HuH-7 (cell line): ENCODE measurements around the gene TCF19.

Experiments
- DNase-seq: peaks from one replicate; pipeline ENCODE4 v3.0.0; 2011; ENCODE audit warnings: low spot score

Gene TCF19

GRCh38 chr6:31128093-31128676, 30.2 kb upstream of the TCF19 start:
- DNase-seq = peak; percentile 60

- no peak for DNase-seq
These were observed 29.3 kb upstream of the TCF19 start for GRCh38 chr6:31129130-31129529.

- DNase-seq = no peak
These were observed 27.6 kb upstream of the TCF19 start for GRCh38 chr6:31130751-31131150.

DNA sequence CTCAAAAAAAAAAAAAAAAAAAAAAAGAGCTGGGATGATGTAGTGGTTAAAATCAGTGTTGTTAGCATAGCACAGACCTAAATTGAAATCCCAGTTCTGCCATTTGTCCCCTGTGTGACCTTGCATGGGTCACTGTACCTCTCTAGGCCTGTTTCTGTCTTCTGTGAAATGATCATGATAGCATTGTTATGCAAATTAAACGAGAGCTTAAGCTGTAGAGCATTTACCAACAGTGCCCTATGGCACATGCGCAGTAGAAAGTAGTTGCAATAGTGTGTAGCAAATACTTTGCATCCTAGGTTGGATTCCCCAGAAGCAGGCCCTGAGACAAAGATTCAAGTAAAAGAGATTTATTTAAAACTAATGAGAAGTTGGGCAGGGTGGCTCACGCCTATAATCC, 26.8 kb upstream of the TCF19 start:
- DNase-seq = no peak

DNA sequence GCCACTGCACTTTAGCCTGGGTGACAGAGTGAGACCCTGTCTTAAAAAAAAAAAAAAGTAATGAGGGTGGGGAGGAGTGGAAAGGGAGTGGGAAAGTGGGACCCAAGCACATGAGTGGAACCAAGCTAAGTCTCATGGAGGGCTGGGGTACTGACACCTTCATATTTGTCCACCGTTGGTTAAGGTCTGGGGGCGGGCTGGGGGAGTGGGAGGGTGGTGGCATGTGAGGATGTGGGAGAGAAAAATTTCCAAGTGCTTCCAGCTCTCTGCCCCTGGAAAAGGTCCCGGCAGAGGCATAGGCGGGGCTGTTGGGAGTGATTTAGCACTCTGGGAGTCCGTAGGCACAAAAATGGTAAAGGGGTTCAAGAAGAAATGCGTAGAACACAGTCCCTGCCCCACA, 25.6 kb upstream of the TCF19 start:
- DNase-seq = no peak

GRCh38 chr6:31135710-31136109, 22.7 kb upstream of the TCF19 start:
- no peak for DNase-seq

DNA sequence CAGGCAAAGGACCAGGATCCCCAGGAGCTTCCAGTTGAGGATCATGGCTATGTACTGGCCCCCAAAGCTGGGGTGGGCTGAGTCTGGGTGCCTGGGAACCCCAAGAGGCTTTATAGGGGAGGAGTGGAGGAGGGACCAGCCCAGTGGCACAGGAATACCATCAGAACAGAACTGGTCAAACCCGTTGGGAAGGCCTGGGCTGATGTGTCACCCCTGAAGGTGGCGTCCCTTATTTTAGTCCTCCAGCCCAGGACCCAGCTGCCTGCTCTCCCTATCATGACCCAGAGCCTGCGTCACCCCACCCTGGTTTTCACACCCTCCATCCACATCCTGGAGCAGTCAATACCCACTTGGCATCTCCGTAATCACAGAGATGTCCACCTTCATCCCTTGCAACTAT, 19.4 kb upstream of the TCF19 start, which contains the start of gene PSORS1C2:
Gene PSORS1C2, minus strand, starts transcription at position 85 of the 400 bp plus-strand sequence. Its CDS starts 40 bp downstream, at position 45.
- DNase-seq = no peak

GRCh38 chr6:31139599-31139998, 18.8 kb upstream of the TCF19 start:
- no peak for DNase-seq

DNA sequence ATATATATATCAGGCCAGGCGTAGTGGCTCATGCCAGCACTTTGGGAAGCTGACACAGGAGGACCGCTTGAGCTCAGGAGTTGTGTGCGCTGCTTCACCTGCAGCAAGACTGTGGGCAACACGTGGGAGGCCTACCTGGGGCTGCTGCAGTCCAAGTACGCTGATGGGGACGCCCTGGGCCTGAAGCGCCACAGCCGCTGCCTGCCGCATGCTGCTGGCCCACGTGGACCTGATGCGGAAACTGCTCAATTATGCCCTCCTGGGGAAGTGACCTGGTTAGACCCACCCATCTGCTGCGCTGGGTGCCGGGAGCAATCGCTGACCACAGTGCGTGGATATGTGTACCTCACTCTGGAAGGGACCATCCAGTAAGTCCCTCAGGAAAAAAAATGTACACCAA, 17.7 kb upstream of the TCF19 start:
- no peak for DNase-seq

DNA sequence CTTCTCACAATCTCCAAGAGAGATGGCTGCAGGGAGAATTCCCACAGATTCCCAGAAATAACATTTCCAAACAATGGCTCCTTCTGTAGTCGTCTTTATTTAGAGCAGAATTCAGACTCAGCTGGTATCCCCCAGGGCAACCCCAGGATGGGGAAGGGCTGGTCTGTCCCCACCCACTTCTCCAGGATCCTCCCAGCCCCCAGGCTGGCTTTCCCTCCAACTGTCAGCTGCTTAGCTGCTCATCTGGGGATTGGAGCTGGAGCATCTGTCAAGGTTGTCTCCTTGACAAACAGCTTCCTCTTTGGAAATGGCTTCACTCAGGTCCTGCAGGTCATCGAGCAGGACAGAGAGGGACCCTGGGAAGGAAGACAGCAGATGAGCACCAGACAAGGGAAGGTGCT, 16.0 kb upstream of the TCF19 start:
- no peak for DNase-seq

- no peak for DNase-seq
These were observed 15.2 kb upstream of the TCF19 start for GRCh38 chr6:31143148-31143547.

GRCh38 chr6:31144296-31144969, 14.0 kb upstream of the TCF19 start:
- no peak for DNase-seq

DNA sequence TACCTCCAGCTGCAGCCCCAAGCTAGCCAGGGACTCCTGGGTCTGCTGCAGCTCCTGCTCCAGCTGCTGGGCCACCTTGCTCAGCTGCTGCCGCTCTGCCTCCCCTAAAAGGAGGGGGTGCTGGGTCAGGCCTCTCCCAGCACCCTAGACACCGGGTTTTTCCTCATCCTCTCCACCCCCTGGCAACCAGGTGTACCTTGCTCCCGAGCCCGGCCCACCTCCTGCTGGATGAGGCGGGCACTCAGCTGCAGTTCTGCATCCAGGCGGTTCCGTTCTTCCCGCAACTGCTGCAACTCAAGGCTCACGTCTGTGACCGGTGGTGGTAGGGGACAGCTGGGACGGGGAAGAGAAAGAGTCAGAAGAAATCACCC, 13.4 kb upstream of the TCF19 start:
- DNase-seq = no peak

DNA sequence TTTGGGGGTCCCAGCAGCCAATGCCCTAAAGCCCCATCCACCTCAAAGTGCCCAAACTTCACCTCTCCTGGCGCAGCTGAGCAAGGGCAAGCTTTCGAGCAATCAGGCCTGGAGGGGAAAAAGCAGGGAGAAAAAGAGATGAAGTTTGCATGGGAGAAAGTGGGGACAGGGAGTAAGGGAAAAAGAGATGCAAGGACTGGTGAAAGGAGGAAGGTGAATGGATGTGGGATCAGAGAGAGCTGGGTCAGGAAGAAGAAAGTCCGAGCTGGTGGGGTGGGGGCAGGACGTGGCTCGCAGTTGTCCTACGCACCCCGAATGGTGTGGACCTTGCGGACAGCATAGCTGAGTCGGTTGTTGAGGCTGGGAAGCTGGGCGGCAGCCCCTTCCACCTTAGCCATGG, 13.0 kb upstream of the TCF19 start:
- DNase-seq = no peak

GRCh38 chr6:31149827-31150447, 8.5 kb upstream of the TCF19 start:
- DNase-seq = no peak

GRCh38 chr6:31152781-31153180, 5.6 kb upstream of the TCF19 start:
- no peak for DNase-seq

GRCh38 chr6:31154436-31154835, 4.0 kb upstream of the TCF19 start:
- no peak for DNase-seq

DNA sequence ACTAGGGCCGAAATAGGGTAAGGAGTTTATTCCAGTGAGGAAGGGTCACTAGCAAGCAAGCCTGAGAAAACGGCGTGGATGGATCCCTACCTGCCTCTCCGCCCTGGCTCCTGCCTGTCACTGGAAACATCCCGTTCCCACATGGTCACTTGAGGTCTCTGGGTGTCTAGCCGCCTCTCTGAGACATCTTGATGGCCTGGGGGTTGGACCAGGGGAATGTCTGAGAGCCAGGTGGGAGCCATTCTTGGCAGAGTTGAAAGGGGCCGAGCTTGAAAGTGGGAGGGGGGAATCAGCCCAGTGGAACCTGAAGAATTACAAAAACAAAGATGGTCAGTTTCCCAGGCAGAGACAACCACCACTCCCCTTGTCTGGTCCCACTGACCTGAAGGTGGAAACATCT, 1.7 kb upstream of the TCF19 start:
- DNase-seq = no peak

DNA sequence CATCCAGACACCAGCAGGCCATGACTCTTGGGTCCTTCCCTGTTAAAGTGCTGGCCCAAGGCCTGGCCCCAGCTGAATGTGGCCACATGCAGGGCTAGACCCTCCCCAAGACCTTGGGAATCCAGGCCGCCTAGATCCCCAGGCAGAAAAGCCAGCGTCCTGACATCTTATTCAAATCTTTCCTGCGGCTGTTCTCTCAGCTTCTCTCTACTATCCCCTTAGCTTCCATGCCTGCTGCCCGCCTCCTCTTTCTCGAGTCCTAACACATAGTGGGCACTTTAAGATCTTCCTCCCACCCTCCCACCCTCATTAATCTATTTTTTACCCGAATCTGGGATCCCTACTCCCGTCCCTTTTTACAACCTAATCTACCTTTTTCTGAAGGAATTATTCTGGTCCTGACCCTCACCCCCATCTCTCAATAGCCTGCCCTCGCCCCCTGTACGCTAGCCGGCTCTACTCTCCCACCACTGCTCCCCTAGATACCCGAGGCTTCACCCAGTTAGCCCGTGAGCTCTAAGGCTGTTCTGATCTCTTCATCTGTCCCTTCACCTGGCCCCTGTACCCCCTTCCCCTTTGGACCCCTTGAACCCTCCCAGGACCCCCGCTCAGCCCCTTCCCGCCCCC, 763 bp upstream of the TCF19 start, which contains the start of gene CCHCR1:
Gene CCHCR1, minus strand, starts transcription at position 290 of the 627 bp plus-strand sequence. Its CDS starts 202 bp downstream, at position 88.
- DNase-seq = no peak

GRCh38 chr6:31158863-31159855, 770 bp downstream of the TCF19 start:
- DNase-seq = no peak

DNA sequence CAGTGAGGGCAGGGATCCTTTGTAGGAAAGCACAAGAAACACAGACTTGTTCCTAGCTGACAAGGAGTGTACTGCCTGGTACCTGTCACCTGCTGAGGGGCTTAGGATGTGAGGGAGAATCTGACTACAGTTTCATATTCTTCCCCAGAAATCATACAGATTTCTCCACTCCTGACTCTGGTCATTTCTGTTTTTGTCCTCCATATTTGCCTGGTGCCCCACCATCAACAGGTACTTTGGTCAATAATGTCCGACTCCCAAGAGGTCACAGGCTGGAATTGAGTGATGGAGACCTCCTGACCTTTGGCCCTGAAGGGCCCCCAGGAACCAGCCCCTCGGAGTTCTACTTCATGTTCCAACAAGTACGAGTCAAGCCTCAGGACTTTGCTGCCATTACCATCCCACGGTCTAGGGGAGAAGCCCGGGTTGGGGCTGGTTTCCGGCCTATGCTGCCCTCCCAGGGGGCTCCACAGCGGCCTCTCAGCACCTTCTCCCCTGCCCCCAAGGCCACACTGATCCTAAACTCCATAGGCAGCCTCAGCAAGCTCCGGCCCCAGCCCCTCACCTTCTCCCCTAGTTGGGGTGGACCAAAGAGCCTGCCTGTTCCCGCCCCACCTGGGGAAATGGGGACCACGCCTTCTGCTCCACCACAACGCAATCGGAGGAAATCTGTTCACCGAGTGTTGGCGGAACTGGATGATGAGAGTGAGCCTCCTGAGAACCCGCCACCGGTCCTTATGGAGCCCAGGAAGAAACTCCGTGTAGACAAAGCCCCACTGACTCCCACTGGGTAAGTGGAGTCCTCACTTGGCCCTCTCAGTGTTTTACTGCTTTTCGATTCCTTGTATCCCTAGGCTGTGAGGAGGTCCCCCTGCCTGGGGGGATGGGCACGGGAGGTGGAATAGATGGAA, 3.1 kb downstream of the TCF19 start:
- no peak for DNase-seq
